HG03575 (cell line): ENCODE data around the gene LEP.

Source experiments
- ATAC-seq: cut with Tn5 transposase; IDR thresholded peaks from one replicate; pipeline ENCODE4 v1.9.1; 2021; ENCODE audit not compliant: unreplicated experiment, insufficient number of reproducible peaks, low FRiP score; ENCODE audit errors: extremely low read depth

LEP gene

GRCh38 chr7:128240696-128241386, at the start of gene LEP:
Gene LEP (plus strand): TSS chr7:128241278. CDS start chr7:128252019, 10,741 bp downstream.
- ATAC-seq: no peak

GRCh38 chr7:128192497-128193142, 48.5 kb upstream of the LEP start:
- ATAC-seq: no peak

- ATAC-seq: no peak
Observed at GRCh38 chr7:128194533-128195282, 46.4 kb upstream of the LEP start.

- no peak for ATAC-seq
Observed at GRCh38 chr7:128197589-128197988, 43.5 kb upstream of the LEP start.

GRCh38 chr7:128197989-128198580, 43.0 kb upstream of the LEP start:
- ATAC-seq: no peak

- no peak for ATAC-seq
Observed at GRCh38 chr7:128200376-128200775, 40.7 kb upstream of the LEP start.

GRCh38 chr7:128201067-128201689, 39.9 kb upstream of the LEP start:
- ATAC-seq: no peak

GRCh38 chr7:128201690-128202085, 39.4 kb upstream of the LEP start:
- ATAC-seq: no peak

- ATAC-seq: no peak
Observed at GRCh38 chr7:128202287-128202957, 38.7 kb upstream of the LEP start.

GRCh38 chr7:128203047-128203491, 38.0 kb upstream of the LEP start:
- ATAC-seq: no peak

- ATAC-seq: no peak
Observed at GRCh38 chr7:128203710-128204214, 37.3 kb upstream of the LEP start.

- ATAC-seq: no peak
Observed at GRCh38 chr7:128204455-128204854, 36.6 kb upstream of the LEP start.

GRCh38 chr7:128205068-128205467, 36.0 kb upstream of the LEP start:
- ATAC-seq: no peak

- ATAC-seq: no peak
Observed at GRCh38 chr7:128206017-128206746, 34.9 kb upstream of the LEP start.

GRCh38 chr7:128206747-128207500, 34.2 kb upstream of the LEP start:
- no peak for ATAC-seq

- ATAC-seq: no peak
Observed at GRCh38 chr7:128207609-128208008, 33.5 kb upstream of the LEP start.
